HEK293 (cell line): ENCODE measurements around the gene MACIR.

Experiments
- CTCF ChIA-PET: fragments of 350-600 bp; formaldehyde crosslinking; extraction: SDS; loops from one replicate; lab custom pipeline; 2021; ENCODE audit warnings: antibody characterized with exemption; lab: Yijun Ruan, JAX
- POLR2A ChIA-PET: fragments of 300-600 bp; formaldehyde crosslinking; extraction: SDS; loops from one replicate; lab custom pipeline; 2020; ENCODE audit warnings: antibody characterized with exemption, inconsistent platforms; lab: Yijun Ruan, JAX
- H3K27ac ChIP-seq: fragments of 200-500 bp; sonication (Bioruptor generic); 2 replicates; pipeline ENCODE4 v1.5.1; 2014; ENCODE audit warnings: low read depth, low read length, control low read depth, inconsistent platforms; ENCODE audit errors: extremely low read depth
- H3K36me3 ChIP-seq, 2 experiments: fragments of 200-500 bp in 1 of 2; sonication (Bioruptor generic) in 1 of 2; 1 replicate in 1 of 2; 2 replicates in 1 of 2; pipeline ENCODE4 v1.5.1; 2014 to 2017; ENCODE audit warnings: inconsistent platforms in 2 of 2, low read length in 2 of 2; ENCODE audit not compliant: control insufficient read depth in 2 of 2, insufficient read depth in 1 of 2
- H3K4me1 ChIP-seq: fragments of 200-500 bp; sonication (Bioruptor generic); 2 replicates; pipeline ENCODE4 v1.5.1; 2014; ENCODE audit warnings: mild to moderate bottlenecking, low read length, inconsistent platforms; ENCODE audit not compliant: control insufficient read depth, insufficient read depth
- H3K4me3 ChIP-seq: 2 replicates; pipeline ENCODE4 v1.5.1; 2011; ENCODE audit warnings: low read depth, mild to moderate bottlenecking, control low read depth, low read length, moderate library complexity
- H3K9me3 ChIP-seq: fragments of 200-500 bp; sonication (Bioruptor generic); 2 replicates; pipeline ENCODE4 v1.5.1; 2014; ENCODE audit warnings: low read depth, low read length, inconsistent platforms; ENCODE audit not compliant: control insufficient read depth, insufficient read depth
- BCL11B ChIP-seq: fragments of 450-650 bp; formaldehyde crosslinking; IDR thresholded peaks from 2 replicates; pipeline ENCODE4 v1.5.1; 2016; ENCODE audit warnings: low read depth, missing biosample characterization, missing genetic modification characterization
- EGR2 ChIP-seq: fragments of 450-650 bp; formaldehyde crosslinking; IDR thresholded peaks from 2 replicates; pipeline ENCODE4 v1.5.1; 2016; ENCODE audit warnings: low read depth, missing biosample characterization, missing genetic modification characterization
- INSM2 ChIP-seq: fragments of 450-650 bp; formaldehyde crosslinking; IDR thresholded peaks from 2 replicates; pipeline ENCODE4 v1.5.1; 2016; ENCODE audit warnings: missing biosample characterization, missing genetic modification characterization
- KLF16 ChIP-seq: fragments of 450-650 bp; formaldehyde crosslinking; IDR thresholded peaks from 2 replicates; pipeline ENCODE4 v1.5.1; 2017; ENCODE audit warnings: missing biosample characterization, missing genetic modification characterization
- MYNN ChIP-seq: fragments of 450-650 bp; formaldehyde crosslinking; IDR thresholded peaks from 2 replicates; pipeline ENCODE4 v1.5.1; 2016; ENCODE audit warnings: missing biosample characterization, missing genetic modification characterization, borderline replicate concordance
- ZBTB11 ChIP-seq: fragments of 450-650 bp; formaldehyde crosslinking; conservative IDR thresholded peaks from 2 replicates; pipeline ENCODE4 v1.5.1; 2016; ENCODE audit warnings: low read depth, missing biosample characterization, missing genetic modification characterization
- ZBTB44 ChIP-seq: fragments of 450-650 bp; IDR thresholded peaks from 2 replicates; pipeline ENCODE4 v1.5.1; 2018; ENCODE audit warnings: missing biosample characterization, mild to moderate bottlenecking, missing genetic modification characterization
- ZBTB7A ChIP-seq: fragments of 450-650 bp; formaldehyde crosslinking; IDR thresholded peaks from 2 replicates; pipeline ENCODE4 v1.5.1; 2016; ENCODE audit warnings: low read depth, missing biosample characterization, missing genetic modification characterization
- ZEB2 ChIP-seq: fragments of 450-650 bp; formaldehyde crosslinking; IDR thresholded peaks from 2 replicates; pipeline ENCODE4 v1.5.1; 2016; ENCODE audit warnings: missing biosample characterization, missing genetic modification characterization
- ZFHX2 ChIP-seq: fragments of 450-650 bp; formaldehyde crosslinking; conservative IDR thresholded peaks from 2 replicates; pipeline ENCODE4 v1.5.1; 2016; ENCODE audit warnings: missing biosample characterization, missing genetic modification characterization
- ZNF174 ChIP-seq: fragments of 450-650 bp; formaldehyde crosslinking; IDR thresholded peaks from 2 replicates; pipeline ENCODE4 v1.5.0; 2017; ENCODE audit warnings: missing biosample characterization, mild to moderate bottlenecking, missing genetic modification characterization
- ZNF239 ChIP-seq: fragments of 450-650 bp; formaldehyde crosslinking; IDR thresholded peaks from 2 replicates; pipeline ENCODE4 v1.5.1; 2016; ENCODE audit warnings: missing biosample characterization, missing genetic modification characterization
- ZNF433 ChIP-seq: fragments of 450-650 bp; formaldehyde crosslinking; IDR thresholded peaks from 2 replicates; pipeline ENCODE4 v1.5.1; 2016; ENCODE audit warnings: missing biosample characterization, missing genetic modification characterization, low read depth
- ZNF549 ChIP-seq: fragments of 450-650 bp; IDR thresholded peaks from 2 replicates; pipeline ENCODE4 v1.5.1; 2018; ENCODE audit warnings: missing biosample characterization, missing genetic modification characterization, mild to moderate bottlenecking, inconsistent platforms, moderate library complexity
- ZNF580 ChIP-seq: fragments of 450-650 bp; formaldehyde crosslinking; IDR thresholded peaks from 2 replicates; pipeline ENCODE4 v1.5.1; 2016; ENCODE audit warnings: missing biosample characterization, missing genetic modification characterization
- ZNF600 ChIP-seq: fragments of 450-650 bp; formaldehyde crosslinking; IDR thresholded peaks from 2 replicates; pipeline ENCODE4 v1.5.1; 2016; ENCODE audit warnings: missing biosample characterization, missing genetic modification characterization
- ZNF645 ChIP-seq: fragments of 450-650 bp; formaldehyde crosslinking; IDR thresholded peaks from 2 replicates; pipeline ENCODE4; 2016; ENCODE audit warnings: missing biosample characterization, missing genetic modification characterization
- ZNF664 ChIP-seq: fragments of 450-650 bp; formaldehyde crosslinking; IDR thresholded peaks from 2 replicates; pipeline ENCODE4 v1.5.1; 2016; ENCODE audit warnings: missing biosample characterization, missing genetic modification characterization

The MACIR gene

GRCh38 chr5:103210952-103211351, 47.6 kb upstream of the MACIR start:
- ChIA-PET CTCF (interaction anchor here (1.0 kb wide), 1 partner anchor 264 kb away, joined by 4 read pairs; no protein-coding TSS in a partner anchor), POLR2A (no interaction called here)
- Histone ChIP-seq H3K9me3 (no peaks in the 10 kb centered on the region), H3K4me3 (no peak overlapping the region), H3K4me1 (no peaks in the 10 kb centered on the region), H3K36me3 (no peaks in the 10 kb centered on the region), H3K27ac (no peak overlapping the region)
- TF ChIP-seq ZNF645, result no peak
- TF ChIP-seq INSM2 (tag by site-specific recombination), result no peak
- no peak for TF ChIP-seq ZBTB7A (tag by site-specific recombination)
- no peak for TF ChIP-seq BCL11B
- no peak for TF ChIP-seq ZFHX2
- TF ChIP-seq ZNF239 (tag by site-specific recombination), result no peak
- no peak for TF ChIP-seq ZBTB11 (tag by site-specific recombination)
- no peak for TF ChIP-seq ZNF664 (tag by site-specific recombination)
- TF ChIP-seq ZNF600 (tag by site-specific recombination), result no peak
- TF ChIP-seq ZNF433 (tag by site-specific recombination), result no peak
- TF ChIP-seq ZNF549 (tag by site-specific recombination), result no peak
- TF ChIP-seq EGR2 (tag by site-specific recombination), result no peak
- no peak for TF ChIP-seq ZBTB44
- TF ChIP-seq KLF16 (tag by site-specific recombination), result no peak
- TF ChIP-seq ZEB2 (tag by site-specific recombination), result no peak
- no peak for TF ChIP-seq ZNF174
- TF ChIP-seq MYNN (tag by site-specific recombination), result no peak
- no peak for TF ChIP-seq ZNF580
